B cell (primary cell): ENCODE data around the gene ATP5ME. TPM values are rescaled to one million over a fixed set of nuclear protein-coding genes. Genes with fewer than 3 reads are reported as not detected.

ENCODE experiments used
- ATAC-seq: fragments of 200-7000 bp; cut with Tn5 transposase; one replicate; pipeline ENCODE4 v1.10.0; 2021; ENCODE audit warnings: low read depth, mild to moderate bottlenecking, moderate number of reproducible peaks, moderate library complexity
- CTCF ChIA-PET: fragments of 350-600 bp; sonication (Branson Sonifier 250); formaldehyde crosslinking; loops from one replicate; lab custom pipeline; 2021; ENCODE audit warnings: antibody characterized with exemption, inconsistent platforms; lab: Charles Lee
- POLR2A ChIA-PET: fragments of 350-600 bp; sonication (Branson Sonifier 250); formaldehyde crosslinking; loops from one replicate; lab custom pipeline; 2021; ENCODE audit warnings: antibody characterized with exemption; lab: Charles Lee
- DNase-seq: peaks from one replicate; pipeline ENCODE4 v3.0.0; 2013
- H2AFZ ChIP-seq: 2 replicates; pipeline ENCODE4 v1.6.1; 2012; ENCODE audit warnings: mild to moderate bottlenecking, low read depth, low read length; ENCODE audit not compliant: insufficient read depth, poor library complexity, severe bottlenecking
- H3K27ac ChIP-seq, 2 donors: 1 replicate in 1 of 2; 2 replicates in 1 of 2; pipeline ENCODE4 v1.5.1; 2012 to 2013; ENCODE audit warnings: low read length in 2 of 2, mild to moderate bottlenecking in 2 of 2, moderate library complexity in 1 of 2
- H3K27me3 ChIP-seq, 4 experiments: fragments of 200-600 bp in 1 of 4; sonication (generic) in 1 of 4; replicated peaks in 1 of 4; 1 replicate in 2 of 4; 2 replicates in 2 of 4; pipeline versions ENCODE4 v1.6.1 to v1.7.0; 2013 to 2016; ENCODE audit warnings: low read length in 3 of 4, mild to moderate bottlenecking in 2 of 4, mixed read lengths in 1 of 4, moderate library complexity in 1 of 4; ENCODE audit not compliant: insufficient read depth in 4 of 4, control insufficient read depth in 3 of 4; ENCODE audit errors: control extremely low read depth in 1 of 4
- H3K36me3 ChIP-seq, 2 experiments: replicated peaks in 1 of 2; 1 replicate in 1 of 2; 2 replicates in 1 of 2; pipeline versions ENCODE4 v1.6.1 to v1.7.1; 2013; ENCODE audit warnings: low read length in 1 of 2; ENCODE audit not compliant: insufficient read depth in 2 of 2, control insufficient read depth in 1 of 2; ENCODE audit errors: control extremely low read depth in 1 of 2, extremely low read depth in 1 of 2
- H3K4me1 ChIP-seq, 2 donors: fragments of 200-600 bp in 1 of 2; sonication (generic) in 1 of 2; 1 replicate in 1 of 2; 2 replicates in 1 of 2; pipeline versions ENCODE4 v1.5.1 to v1.6.1; 2013 to 2017; ENCODE audit warnings: low read length in 2 of 2; ENCODE audit not compliant: control insufficient read depth in 2 of 2, insufficient read depth in 2 of 2
- H3K4me2 ChIP-seq: replicated peaks from 2 replicates; pipeline ENCODE3; 2012; ENCODE audit warnings: mild to moderate bottlenecking, low read depth, low read length; ENCODE audit not compliant: poor library complexity, severe bottlenecking
- H3K4me3 ChIP-seq, 5 experiments: fragments of 200-600 bp in 1 of 5; sonication (generic) in 1 of 5; 1 replicate in 3 of 5; 2 replicates in 2 of 5; pipeline versions ENCODE4 v1.5.1 to v1.7.0; 2011 to 2016; ENCODE audit warnings: low read length in 4 of 5, mild to moderate bottlenecking in 4 of 5, low read depth in 2 of 5, control low read depth in 1 of 5, moderate library complexity in 1 of 5; ENCODE audit not compliant: insufficient read depth in 1 of 5; ENCODE audit errors: control extremely low read depth in 1 of 5, extremely low read depth in 1 of 5
- H3K79me2 ChIP-seq: fragments of 200-600 bp; sonication (generic); one replicate; pipeline ENCODE4 v1.6.0; 2016; ENCODE audit warnings: low read length; ENCODE audit not compliant: control insufficient read depth, insufficient read depth
- H3K9ac ChIP-seq: fragments of 200-600 bp; sonication (generic); 2 replicates; pipeline ENCODE4 v1.6.1; 2017; ENCODE audit warnings: mild to moderate bottlenecking, low read length, moderate library complexity
- H3K9me3 ChIP-seq, 3 donors: one replicate each; pipeline versions ENCODE4 v1.6.1 to v1.7.1; 2013; ENCODE audit warnings: low read length in 2 of 3; ENCODE audit not compliant: control insufficient read depth in 2 of 3, insufficient read depth in 1 of 3; ENCODE audit errors: control extremely low read depth in 1 of 3
- H4K20me1 ChIP-seq: 2 replicates; pipeline ENCODE4 v1.6.0; 2012; ENCODE audit warnings: mild to moderate bottlenecking, low read length; ENCODE audit not compliant: insufficient read depth, control insufficient read depth, poor library complexity, severe bottlenecking
- H3K27ac Mint-ChIP-seq: one replicate; pipeline ENCODE4 v1.8.0; 2021; ENCODE audit warnings: mixed read lengths
- H3K27me3 Mint-ChIP-seq: one replicate; pipeline ENCODE4 v1.8.0; 2021; ENCODE audit warnings: mixed read lengths
- H3K4me1 Mint-ChIP-seq: one replicate; pipeline ENCODE4 v1.8.0; 2021; ENCODE audit warnings: mixed read lengths
- H3K4me3 Mint-ChIP-seq: one replicate; pipeline ENCODE4 v1.8.0; 2021; ENCODE audit warnings: mixed read lengths
- H3K9me3 Mint-ChIP-seq: one replicate; pipeline ENCODE4 v1.8.0; 2022; ENCODE audit warnings: mixed read lengths; ENCODE audit not compliant: insufficient read depth
- EZH2 ChIP-seq: IDR thresholded peaks from 2 replicates; pipeline ENCODE4 v1.6.1; 2012; ENCODE audit warnings: borderline replicate concordance, low read depth, mild to moderate bottlenecking, moderate library complexity, low read length; ENCODE audit not compliant: insufficient read depth, poor library complexity, severe bottlenecking
- WGBS: methylation state at CpG from one replicate; pipeline ENCODE4 v1.1.5; 2013; ENCODE audit warnings: missing lambda C conversion rate; ENCODE audit not compliant: insufficient coverage; 5-methylcytosine and 5-hydroxymethylcytosine counted together
- intact Hi-C: fragments of 100-400 bp; cut with micrococcal nuclease; formaldehyde crosslinking; loops from one replicate; pipeline ENCODE4 v1.10.0; 2022
- polyA plus RNA-seq: library from polyadenylated mRNA; depleted of rRNA; stranded (reverse); fragments of >200 nt; gene quantifications from 2 replicates; pipeline ENCODE4 v1.2.3, GENCODE V29; 2012
- total RNA-seq, 2 donors: library from RNA; stranded (reverse); fragments of 120-200 nt in 1 of 2; gene quantifications; 1 replicate in 1 of 2; 2 replicates in 1 of 2; pipeline versions ENCODE4 v1.2.3 to v1.2.4, GENCODE V29; 2013 to 2022
- TF ChIP-seq, protein P1 (sequence below): fragments of 200-600 bp; IDR thresholded peaks from one replicate; pipeline ENCODE4 v1.8.0; 2022; ENCODE audit warnings: antibody characterized with exemption, mild to moderate bottlenecking

Gene ATP5ME
- total and polyA plus RNA-seq, 2 donors (not counting 1 experiment from before 2014, with no cell fraction given) = 129 to 153 TPM

DNA sequence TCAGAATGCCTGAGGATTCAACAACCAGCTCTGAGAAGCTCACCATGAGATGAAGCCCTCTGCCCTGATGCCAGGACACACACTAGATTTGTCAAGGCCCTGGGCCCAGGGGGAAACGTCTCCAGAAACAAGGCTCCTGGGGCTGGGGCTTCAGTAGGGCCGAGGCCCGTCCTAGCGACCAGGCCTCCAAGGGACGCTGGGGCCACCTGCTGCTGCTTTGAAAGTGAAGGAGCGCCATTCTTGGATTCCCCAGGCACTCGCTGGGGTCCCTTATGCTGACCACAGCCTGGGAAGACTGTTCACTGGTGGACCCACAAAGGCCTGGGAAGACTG lies 24.8 kb downstream of the ATP5ME start:
- Mint-ChIP-seq H3K4me1 (no peaks in the 10 kb centered on the region), H3K9me3 (no peaks in the 10 kb centered on the region), H3K4me3 (no peak overlapping the region), H3K27me3 (peaks cover 16% of the 10 kb centered on the region), H3K27ac (no peak overlapping the region)
- DNase-seq = no peak
- Histone ChIP-seq H4K20me1 (no peaks in the 10 kb centered on the region), H3K36me3 (no peaks in the 10 kb centered on the region), H3K4me2 (no peak overlapping the region), H3K27me3 (peaks cover 0 to 8% (median 1%) of the 10 kb centered on the region in 4 experiments), H3K9ac (no peak overlapping the region), H3K79me2 (no peaks in the 10 kb centered on the region), H3K27ac (no peak overlapping the region), H3K4me3 (no peak overlapping the region), H2AFZ (no peak overlapping the region), H3K4me1 (no peaks in the 10 kb centered on the region), H3K9me3 (peaks cover 0 to 25% (median 0%) of the 10 kb centered on the region in 3 donors)
- no peak for ATAC-seq
- WGBS = 92% methylated on average over 7 of the region's 7 CpGs
- POLR2A ChIA-PET = no interaction called here
- CTCF ChIA-PET = no interaction called here
- intact Hi-C loops = no loop called here
- TF ChIP-seq, protein P1, sequence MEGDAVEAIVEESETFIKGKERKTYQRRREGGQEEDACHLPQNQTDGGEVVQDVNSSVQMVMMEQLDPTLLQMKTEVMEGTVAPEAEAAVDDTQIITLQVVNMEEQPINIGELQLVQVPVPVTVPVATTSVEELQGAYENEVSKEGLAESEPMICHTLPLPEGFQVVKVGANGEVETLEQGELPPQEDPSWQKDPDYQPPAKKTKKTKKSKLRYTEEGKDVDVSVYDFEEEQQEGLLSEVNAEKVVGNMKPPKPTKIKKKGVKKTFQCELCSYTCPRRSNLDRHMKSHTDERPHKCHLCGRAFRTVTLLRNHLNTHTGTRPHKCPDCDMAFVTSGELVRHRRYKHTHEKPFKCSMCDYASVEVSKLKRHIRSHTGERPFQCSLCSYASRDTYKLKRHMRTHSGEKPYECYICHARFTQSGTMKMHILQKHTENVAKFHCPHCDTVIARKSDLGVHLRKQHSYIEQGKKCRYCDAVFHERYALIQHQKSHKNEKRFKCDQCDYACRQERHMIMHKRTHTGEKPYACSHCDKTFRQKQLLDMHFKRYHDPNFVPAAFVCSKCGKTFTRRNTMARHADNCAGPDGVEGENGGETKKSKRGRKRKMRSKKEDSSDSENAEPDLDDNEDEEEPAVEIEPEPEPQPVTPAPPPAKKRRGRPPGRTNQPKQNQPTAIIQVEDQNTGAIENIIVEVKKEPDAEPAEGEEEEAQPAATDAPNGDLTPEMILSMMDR = no peak
- TF ChIP-seq EZH2 = no peak

- no peak for DNase-seq
- H3K4me3 ChIP-seq = no peak overlapping the region
- no peaks in the 10 kb centered on the region for H3K79me2 ChIP-seq
- H3K27me3 ChIP-seq = peaks cover 0 to 8% (median 1%) of the 10 kb centered on the region in 4 experiments
- WGBS = 86% methylated on average over 18 of the region's 28 CpGs
- no peak for ATAC-seq
- peaks cover 0 to 29% (median 0%) of the 10 kb centered on the region in 3 donors for H3K9me3 ChIP-seq
- Mint-ChIP-seq H3K27ac (no peak overlapping the region), H3K4me3 (no peak overlapping the region), H3K9me3 (no peaks in the 10 kb centered on the region), H3K27me3 (peaks cover 16% of the 10 kb centered on the region), H3K4me1 (no peaks in the 10 kb centered on the region)
- H3K27ac ChIP-seq = no peak overlapping the region
- TF ChIP-seq EZH2 = no peak
- TF ChIP-seq, protein P1 = no peak
- ChIA-PET CTCF (no interaction called here), POLR2A (no interaction called here)
- no peak overlapping the region for H2AFZ ChIP-seq
- intact Hi-C loops = no loop called here
- H3K4me1 ChIP-seq = no peaks in the 10 kb centered on the region
- no peak overlapping the region for H3K9ac ChIP-seq
- no peaks in the 10 kb centered on the region for H4K20me1 ChIP-seq
- no peak overlapping the region for H3K4me2 ChIP-seq
- no peaks in the 10 kb centered on the region for H3K36me3 ChIP-seq
These were observed 25.3 kb downstream of the ATP5ME start for GRCh38 chr4:648579-649292.
